Neural crest cell (in vitro differentiated cells): ENCODE results near the gene FAM187B. TPM values are rescaled to one million over a fixed set of nuclear protein-coding genes. Genes with fewer than 3 reads are reported as not detected.
"Not testable (repeated sequence)": the region's sequence is repeated elsewhere in the genome, so short reads cannot be mapped to it uniquely, and the experiment has no call there.

Experiments
- DNase-seq: peaks from one replicate; pipeline ENCODE4 v3.0.0; 2021; ENCODE audit warnings: low read depth, mixed read lengths, low spot score
- H3K27ac Mint-ChIP-seq: one replicate; pipeline ENCODE4 v1.8.0; 2021; ENCODE audit warnings: mild to moderate bottlenecking, mixed read lengths; ENCODE audit not compliant: unreplicated experiment
- H3K27me3 Mint-ChIP-seq: 2 replicates; pipeline ENCODE4 v1.8.0; 2021; ENCODE audit warnings: low read depth, mild to moderate bottlenecking, mixed read lengths
- H3K36me3 Mint-ChIP-seq: 2 replicates; pipeline ENCODE4 v1.8.0; 2021; ENCODE audit warnings: low read depth, mild to moderate bottlenecking, mixed read lengths
- H3K4me1 Mint-ChIP-seq: 2 replicates; pipeline ENCODE4 v1.8.0; 2021; ENCODE audit warnings: mixed read lengths
- H3K4me3 Mint-ChIP-seq: one replicate; pipeline ENCODE4 v1.8.0; 2021; ENCODE audit warnings: mild to moderate bottlenecking, mixed read lengths
- H3K9me3 Mint-ChIP-seq: 2 replicates; pipeline ENCODE4 v1.8.0; 2021; ENCODE audit warnings: mixed read lengths
- CTCF ChIP-seq: fragments of 200-600 bp; sonication (generic); conservative IDR thresholded peaks from 2 replicates; pipeline ENCODE4 v1.5.0; 2021; ENCODE audit warnings: antibody characterized with exemption, mild to moderate bottlenecking
- total RNA-seq: library from RNA; stranded (reverse); gene quantifications from 2 replicates; pipeline ENCODE4 v1.2.1, GENCODE V29; 2021

FAM187B gene
- total RNA-seq, 1 donor from 2014 or later, result not detected

GRCh38 chr19:35202722-35203688 is 25.5 kb downstream of the FAM187B start:
- H3K4me1 Mint-ChIP-seq, result peaks cover 6% of the 10 kb centered on the region
- TF ChIP-seq CTCF, result no peak
- no peaks in the 10 kb centered on the region for H3K36me3 Mint-ChIP-seq
- H3K27me3 Mint-ChIP-seq, result peaks cover 18% of the 10 kb centered on the region
- H3K4me3 Mint-ChIP-seq, result no peak overlapping the region
- no peaks in the 10 kb centered on the region for H3K9me3 Mint-ChIP-seq
- no peak for DNase-seq
- H3K27ac Mint-ChIP-seq, result no peak overlapping the region

GRCh38 chr19:35199481-35199880 is 29.1 kb downstream of the FAM187B start:
- Mint-ChIP-seq H3K36me3 (no peaks in the 10 kb centered on the region), H3K27ac (no peak overlapping the region)

DNA sequence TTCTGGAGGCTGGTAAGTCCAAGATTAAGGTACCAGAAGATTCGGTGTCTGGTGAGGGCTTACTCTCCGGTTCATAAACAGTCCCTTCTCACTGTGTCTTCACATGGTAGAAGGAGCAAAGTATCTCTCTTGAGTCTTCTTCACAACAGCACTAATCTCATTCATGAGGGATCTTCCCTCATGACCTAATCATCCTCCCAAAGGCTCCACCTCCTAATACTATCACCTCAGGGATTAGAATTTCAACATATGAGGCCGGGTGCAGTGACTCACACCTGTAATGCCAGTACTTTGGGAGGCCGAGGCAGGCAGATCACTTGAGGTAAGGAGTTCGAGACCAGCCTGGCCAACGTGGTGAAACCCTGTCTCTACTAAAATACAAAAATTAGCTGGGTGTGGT is 31.7 kb downstream of the FAM187B start:
- not testable (repeated sequence) for H3K4me1 Mint-ChIP-seq, H3K4me3 Mint-ChIP-seq
- peaks cover 44% of the 10 kb centered on the region for H3K27me3 Mint-ChIP-seq

More at GRCh38 chr19:35199481-35199880, 29.1 kb downstream of the FAM187B start:
- DNase-seq, result no peak
- TF ChIP-seq CTCF, result no peak
- Mint-ChIP-seq H3K27me3 (peaks cover 30% of the 10 kb centered on the region), H3K9me3 (no peaks in the 10 kb centered on the region), H3K4me3 (no peak overlapping the region), H3K4me1 (peaks cover 6% of the 10 kb centered on the region)

GRCh38 chr19:35195830-35196229 is 32.7 kb downstream of the FAM187B start:
- H3K27me3 Mint-ChIP-seq, result peaks cover 47% of the 10 kb centered on the region
- no peaks in the 10 kb centered on the region for H3K4me1 Mint-ChIP-seq
- no peak overlapping the region for H3K27ac Mint-ChIP-seq
- H3K9me3 Mint-ChIP-seq, result no peaks in the 10 kb centered on the region
- no peak for TF ChIP-seq CTCF
- DNase-seq, result no peak
- no peak overlapping the region for H3K4me3 Mint-ChIP-seq
- no peaks in the 10 kb centered on the region for H3K36me3 Mint-ChIP-seq

More for the DNA sequence above, 31.7 kb downstream of the FAM187B start:
- not testable (repeated sequence) for DNase-seq, H3K36me3 Mint-ChIP-seq, H3K9me3 Mint-ChIP-seq, H3K27ac Mint-ChIP-seq

DNA sequence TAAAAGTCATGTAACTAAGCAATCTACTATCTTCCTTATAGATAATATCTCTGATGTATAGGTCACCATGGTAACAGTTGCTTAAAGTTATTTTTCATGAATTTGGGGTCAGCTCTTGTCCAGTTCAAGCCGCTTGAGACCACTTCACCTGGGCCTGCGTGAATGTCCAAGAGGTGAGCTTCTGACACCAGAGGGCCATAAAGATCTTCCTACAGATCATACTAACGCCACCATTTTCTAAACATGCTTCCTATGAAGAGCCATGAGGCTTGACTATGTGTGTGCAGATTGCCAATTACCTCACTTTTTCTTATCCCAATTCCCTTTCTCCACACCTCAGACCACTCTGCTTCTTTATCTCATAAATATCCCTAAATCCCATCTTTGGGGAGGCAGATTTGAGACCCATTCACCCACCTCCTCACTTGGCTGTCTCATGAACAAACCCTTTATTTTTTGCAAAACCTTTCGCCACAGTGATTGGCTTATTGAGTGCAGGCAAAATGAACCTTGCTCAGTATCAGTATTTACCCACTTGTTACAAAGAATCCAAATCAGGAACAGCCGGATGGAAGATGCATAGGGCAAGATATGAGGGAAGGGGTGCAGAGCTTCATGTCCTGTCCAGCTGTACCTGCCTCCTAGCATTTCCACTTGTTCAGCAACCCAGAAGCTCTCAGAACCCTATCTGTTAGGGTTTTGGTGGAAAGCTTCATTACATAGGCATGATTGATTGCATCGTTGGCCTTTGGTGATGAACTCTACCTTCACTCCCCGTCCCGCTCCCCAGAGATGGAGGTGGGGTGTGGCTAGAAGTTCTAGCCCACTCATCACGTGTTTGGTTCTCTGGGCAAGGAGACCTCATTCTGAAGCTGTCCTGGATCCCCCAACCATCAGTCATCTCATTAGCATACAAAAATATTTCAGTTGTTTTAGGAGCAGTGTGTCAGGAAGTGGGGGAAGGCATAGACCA is 34.2 kb downstream of the FAM187B start:
- H3K9me3 Mint-ChIP-seq, result no peaks in the 10 kb centered on the region

More for the DNA sequence above, 34.2 kb downstream of the FAM187B start:
- no peak for TF ChIP-seq CTCF
- Mint-ChIP-seq H3K27me3 (peaks cover 46% of the 10 kb centered on the region), H3K4me3 (no peak overlapping the region), H3K27ac (no peak overlapping the region), H3K4me1 (no peaks in the 10 kb centered on the region), H3K36me3 (no peaks in the 10 kb centered on the region)
- no peak for DNase-seq
